Measurements from ENCODE around the gene FAM174C.

GRCh38 chr19:1308718-1309117 lies 33.4 kb downstream of the FAM174C start:
- TF ChIP-seq CTCF (IDR thresholded peaks at IDR 0.05) (no peak), EP300 (IDR thresholded peaks at IDR 0.05) (no peak), POLR2A (IDR thresholded peaks at IDR 0.05) (no peak)
